Stimulated activated CD8-positive, alpha-beta memory T cell treated with anti-CD3 and anti-CD28 coated beads, Interleukin-12 subunit alpha, Interleukin-12 subunit beta, amount 100 ng/mL, for 1 hour (primary cell): ENCODE results near the gene HMCN2.

Experiments
- DNase-seq: peaks from one replicate; pipeline ENCODE4 v3.0.0-alpha.2; 2020; ENCODE audit warnings: low read depth

Gene HMCN2

GRCh38 chr9:130265431-130266235 lies at the start of gene HMCN2:
Gene HMCN2 (plus strand): TSS chr9:130265760. CDS start chr9:130265879, 119 bp downstream.
- no peak for DNase-seq

- no peak for DNase-seq
Observed at GRCh38 chr9:130217838-130218237, 47.7 kb upstream of the HMCN2 start.

GRCh38 chr9:130219661-130220096 lies 45.9 kb upstream of the HMCN2 start:
- no peak for DNase-seq

GRCh38 chr9:130220352-130220751 lies 45.2 kb upstream of the HMCN2 start:
- DNase-seq: no peak

GRCh38 chr9:130222833-130223232 lies 42.7 kb upstream of the HMCN2 start:
- DNase-seq: no peak

- no peak for DNase-seq
Observed at GRCh38 chr9:130225071-130225470, 40.5 kb upstream of the HMCN2 start.

GRCh38 chr9:130225586-130225985 lies 40.0 kb upstream of the HMCN2 start:
- no peak for DNase-seq

GRCh38 chr9:130226112-130226511 lies 39.4 kb upstream of the HMCN2 start:
- DNase-seq: no peak

- no peak for DNase-seq
Observed at GRCh38 chr9:130227833-130228232, 37.7 kb upstream of the HMCN2 start.

- DNase-seq: no peak
Observed at GRCh38 chr9:130229759-130230158, 35.8 kb upstream of the HMCN2 start.

- no peak for DNase-seq
Observed at GRCh38 chr9:130230631-130231030, 34.9 kb upstream of the HMCN2 start.

GRCh38 chr9:130232899-130233586 lies 32.5 kb upstream of the HMCN2 start:
- DNase-seq: no peak

GRCh38 chr9:130233587-130233945 lies 32.0 kb upstream of the HMCN2 start:
- no peak for DNase-seq

GRCh38 chr9:130234340-130235260 lies 31.0 kb upstream of the HMCN2 start:
- DNase-seq: no peak

- peak; percentile 61 for DNase-seq
Observed at GRCh38 chr9:130235558-130236435, 29.8 kb upstream of the HMCN2 start.

GRCh38 chr9:130236436-130236985 lies 29.0 kb upstream of the HMCN2 start:
- DNase-seq: no peak

- DNase-seq: no peak
Observed at GRCh38 chr9:130237076-130237475, 28.5 kb upstream of the HMCN2 start.

GRCh38 chr9:130237763-130238524 lies 27.6 kb upstream of the HMCN2 start:
- no peak for DNase-seq

GRCh38 chr9:130239363-130239695 lies 26.2 kb upstream of the HMCN2 start:
- DNase-seq: no peak

GRCh38 chr9:130239741-130240241 lies 25.8 kb upstream of the HMCN2 start:
- no peak for DNase-seq
